ENCODE data around the gene DCDC2B.

Gene DCDC2B

GRCh38 chr1:32197074-32197473 is 11.8 kb upstream of the DCDC2B start:
- no peak for DNase-seq

- no peak for DNase-seq
These were observed 11.1 kb upstream of the DCDC2B start for GRCh38 chr1:32197837-32198236.

- no peak for DNase-seq
These were observed 10.4 kb upstream of the DCDC2B start for GRCh38 chr1:32198237-32199042.

- DNase-seq: no peak
These were observed 9.7 kb upstream of the DCDC2B start for GRCh38 chr1:32199043-32199716.

- no peak for DNase-seq
These were observed 9.2 kb upstream of the DCDC2B start for GRCh38 chr1:32199717-32200072.

- peak; percentile 67 for DNase-seq
These were observed 8.5 kb upstream of the DCDC2B start, which contains the start of gene CCDC28B for GRCh38 chr1:32200226-32201010. Gene CCDC28B (plus strand): TSS chr1:32200595. CDS start chr1:32201936, 1,341 bp downstream.

GRCh38 chr1:32201011-32201855 is 7.7 kb upstream of the DCDC2B start:
- no peak for DNase-seq

GRCh38 chr1:32204943-32205361 is 3.9 kb upstream of the DCDC2B start:
- DNase-seq: peak; percentile 17

GRCh38 chr1:32205401-32206370 is 3.2 kb upstream of the DCDC2B start, which contains the start of gene IQCC:
Gene IQCC (plus strand): TSS chr1:32205671. CDS start chr1:32205682, 11 bp downstream.
- DNase-seq: peak; percentile 79

- no peak for DNase-seq
These were observed 420 bp upstream of the DCDC2B start for GRCh38 chr1:32208469-32208868.

GRCh38 chr1:32215629-32216480 is 7.0 kb downstream of the DCDC2B start:
- no peak for DNase-seq

GRCh38 chr1:32216566-32216965 is 7.7 kb downstream of the DCDC2B start:
- no peak for DNase-seq

- DNase-seq: no peak
These were observed 10.1 kb downstream of the DCDC2B start for GRCh38 chr1:32219022-32219421.

- DNase-seq: no peak
These were observed 12.1 kb downstream of the DCDC2B start for GRCh38 chr1:32220746-32221580.

- DNase-seq: no peak
These were observed 12.7 kb downstream of the DCDC2B start for GRCh38 chr1:32221581-32221979.

- peak; percentile 76 for DNase-seq
These were observed 13.3 kb downstream of the DCDC2B start, which contains the start of the genes EIF3I and TMEM234 for GRCh38 chr1:32221980-32222755. Gene EIF3I (plus strand): TSS chr1:32222407. CDS start chr1:32222442, 35 bp downstream. Gene TMEM234 (minus strand): TSS chr1:32222353. CDS start chr1:32222322, 31 bp downstream.

- DNase-seq: no peak
These were observed 14.8 kb downstream of the DCDC2B start for GRCh38 chr1:32223683-32224082.

- no peak for DNase-seq
These were observed 15.4 kb downstream of the DCDC2B start for GRCh38 chr1:32224285-32224684.

All from NCI-H748 treated with DMSO at 0.1 percent for 48 hours (cell line).